KG1 (cell line): ENCODE data around the gene CCDC97.
"Not testable (repeated sequence)": the region's sequence is repeated elsewhere in the genome, so short reads cannot be mapped to it uniquely, and the experiment has no call there.

Source experiments
- DNase-seq: peaks from one replicate; lab custom pipeline; 2025; lab: John Stamatoyannopoulos, UW

Gene CCDC97

DNA sequence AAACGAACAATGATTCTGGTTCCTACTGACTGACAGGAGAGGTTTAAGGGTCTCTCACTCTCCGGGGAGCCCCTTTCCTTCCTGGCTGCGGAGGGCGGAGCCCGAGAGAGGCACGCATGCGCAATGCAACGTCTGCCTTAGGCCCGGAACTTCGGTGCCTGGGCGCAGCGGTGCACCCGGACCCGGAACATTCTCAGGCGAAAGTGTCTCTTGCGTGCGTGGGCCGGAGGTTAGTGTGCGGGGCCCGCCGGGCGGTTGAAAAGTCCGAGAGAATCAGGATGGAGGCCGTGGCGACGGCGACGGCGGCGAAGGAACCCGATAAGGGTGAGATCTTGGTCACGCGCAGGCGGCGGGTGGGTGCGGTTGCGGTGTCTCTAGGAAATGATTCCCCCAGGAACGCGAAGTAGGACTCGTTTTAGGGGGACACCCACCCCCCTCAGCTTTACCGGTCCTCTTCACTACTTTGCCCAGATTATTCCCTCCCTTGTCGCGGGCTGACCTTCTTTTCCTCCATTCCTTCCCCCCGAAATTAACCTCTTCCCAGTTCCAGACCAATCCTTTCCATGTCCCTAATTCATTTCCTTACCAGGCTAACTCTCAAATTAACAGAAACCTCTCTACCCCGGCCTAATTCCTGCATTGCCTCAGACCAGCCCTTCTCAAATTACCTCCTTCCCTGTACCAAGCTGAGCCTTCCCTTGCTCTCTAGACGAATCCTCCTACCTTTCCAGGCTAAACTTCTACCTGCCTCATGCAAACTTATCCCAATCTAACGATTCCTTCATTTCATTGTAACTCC is at the start of gene CCDC97:
Gene CCDC97, plus strand, starts transcription at position 140 of the 799 bp plus-strand sequence. Its CDS starts 139 bp downstream, at position 279.
- DNase-seq, result peak; percentile 81

DNA sequence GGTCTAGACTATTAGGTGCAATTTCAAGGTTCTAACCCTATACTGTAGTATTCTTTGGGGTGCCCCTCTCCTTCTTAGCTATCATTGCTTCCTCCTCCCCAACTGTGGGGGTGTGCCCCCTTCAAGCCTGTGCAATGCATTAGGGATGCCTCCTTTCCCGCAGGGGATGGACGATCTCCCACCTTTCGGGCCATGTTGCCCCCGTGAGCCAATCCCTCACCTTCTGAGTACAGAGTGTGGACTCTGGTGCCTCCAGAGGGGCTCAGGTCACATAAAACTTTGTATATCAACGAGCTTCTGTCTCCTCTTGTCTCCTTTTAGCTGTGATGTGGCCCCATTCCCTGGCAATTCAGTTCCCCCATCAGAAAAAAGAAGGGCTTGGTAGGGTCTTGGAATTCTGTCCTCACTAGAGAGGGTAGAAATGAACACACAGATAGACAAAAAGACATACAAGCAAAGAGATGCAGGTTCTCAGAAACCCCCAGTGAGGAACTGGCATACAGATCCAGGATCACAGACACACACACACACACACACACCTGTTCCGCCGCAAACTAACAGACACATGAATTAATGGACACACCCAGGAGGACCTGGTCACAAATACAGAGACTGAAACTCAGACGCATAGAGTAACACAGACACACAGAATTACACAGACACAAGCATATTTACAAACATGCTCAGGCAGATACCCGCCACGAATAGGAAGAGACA is 48.3 kb upstream of the CCDC97 start:
- DNase-seq, result peak; percentile 16

DNA sequence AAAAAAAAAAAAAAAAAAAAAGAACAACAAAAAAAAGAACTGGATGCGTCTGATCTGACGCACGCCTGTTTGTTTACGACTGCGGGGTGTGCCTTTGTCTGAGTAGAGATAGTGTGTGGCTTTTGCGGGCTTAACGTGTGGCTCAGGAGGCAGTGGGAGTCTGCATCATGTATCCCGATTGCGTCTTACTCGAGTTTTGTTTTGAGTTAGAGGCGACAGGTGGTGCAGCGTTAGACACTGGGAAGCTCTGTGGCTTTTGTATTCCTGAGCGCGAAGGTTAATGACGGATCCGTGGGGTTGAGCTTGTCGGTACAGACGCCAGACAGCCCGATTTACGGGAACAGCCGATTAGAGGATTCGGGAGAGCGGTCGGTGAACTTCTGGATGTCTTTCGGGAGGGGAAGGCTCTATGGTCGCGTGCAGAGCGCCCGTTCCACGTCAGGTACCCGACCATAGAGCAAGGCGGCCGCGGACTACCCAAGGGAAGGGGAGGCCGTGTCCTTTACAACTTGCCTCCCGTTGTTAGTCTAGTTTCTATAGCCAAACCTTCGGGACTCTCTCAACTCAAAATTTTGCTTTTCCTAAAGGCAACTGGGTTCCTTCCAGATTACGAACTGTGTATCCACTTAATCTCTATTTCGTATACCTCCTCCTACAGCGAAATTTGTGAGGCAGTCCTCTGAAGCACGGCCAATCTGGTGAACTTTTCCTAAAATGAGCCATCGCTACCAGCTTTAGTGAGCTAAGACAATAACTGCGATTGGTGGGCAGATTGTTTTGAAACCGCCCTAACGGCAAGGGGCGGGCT is 46.7 kb upstream of the CCDC97 start:
- DNase-seq, result no peak

DNA sequence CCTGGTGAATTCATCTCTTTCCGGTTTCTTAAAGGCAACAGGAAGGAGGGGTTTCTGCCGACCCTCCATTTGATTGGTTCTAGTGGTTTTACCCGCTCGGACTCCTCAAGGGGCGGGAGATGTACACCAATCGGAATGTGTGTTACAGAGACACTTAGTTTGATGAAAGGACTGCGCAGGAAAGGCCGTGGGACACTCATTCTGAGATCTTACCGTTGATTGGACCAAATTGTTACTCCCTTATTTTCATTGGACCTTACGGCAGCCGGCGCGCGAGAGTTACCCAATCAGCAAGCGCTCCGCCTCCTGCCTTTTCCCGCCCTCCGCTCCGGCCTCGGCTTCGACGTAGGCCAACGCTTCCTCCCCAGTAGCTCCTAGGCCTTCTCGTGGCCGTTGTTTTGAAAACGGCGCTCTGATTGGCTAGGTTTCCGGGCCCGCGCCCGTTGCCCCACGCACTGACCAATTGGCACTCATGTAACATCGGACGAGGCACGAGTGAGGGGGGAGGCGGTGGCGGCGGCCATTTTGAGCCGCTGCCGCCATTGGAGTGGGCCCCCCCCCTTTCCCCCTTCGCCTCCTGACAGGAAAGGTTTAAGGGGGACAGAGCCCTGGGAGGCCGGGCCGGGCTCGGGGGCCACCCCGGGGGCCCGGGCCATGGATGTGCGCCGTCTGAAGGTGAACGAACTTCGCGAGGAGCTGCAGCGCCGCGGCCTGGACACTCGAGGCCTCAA is 46.0 kb upstream of the CCDC97 start, which contains the start of gene HNRNPUL1:
Gene HNRNPUL1, plus strand, starts transcription at position 523 of the 731 bp plus-strand sequence. Its CDS starts 132 bp downstream, at position 655.
- peak; percentile 98 for DNase-seq

DNA sequence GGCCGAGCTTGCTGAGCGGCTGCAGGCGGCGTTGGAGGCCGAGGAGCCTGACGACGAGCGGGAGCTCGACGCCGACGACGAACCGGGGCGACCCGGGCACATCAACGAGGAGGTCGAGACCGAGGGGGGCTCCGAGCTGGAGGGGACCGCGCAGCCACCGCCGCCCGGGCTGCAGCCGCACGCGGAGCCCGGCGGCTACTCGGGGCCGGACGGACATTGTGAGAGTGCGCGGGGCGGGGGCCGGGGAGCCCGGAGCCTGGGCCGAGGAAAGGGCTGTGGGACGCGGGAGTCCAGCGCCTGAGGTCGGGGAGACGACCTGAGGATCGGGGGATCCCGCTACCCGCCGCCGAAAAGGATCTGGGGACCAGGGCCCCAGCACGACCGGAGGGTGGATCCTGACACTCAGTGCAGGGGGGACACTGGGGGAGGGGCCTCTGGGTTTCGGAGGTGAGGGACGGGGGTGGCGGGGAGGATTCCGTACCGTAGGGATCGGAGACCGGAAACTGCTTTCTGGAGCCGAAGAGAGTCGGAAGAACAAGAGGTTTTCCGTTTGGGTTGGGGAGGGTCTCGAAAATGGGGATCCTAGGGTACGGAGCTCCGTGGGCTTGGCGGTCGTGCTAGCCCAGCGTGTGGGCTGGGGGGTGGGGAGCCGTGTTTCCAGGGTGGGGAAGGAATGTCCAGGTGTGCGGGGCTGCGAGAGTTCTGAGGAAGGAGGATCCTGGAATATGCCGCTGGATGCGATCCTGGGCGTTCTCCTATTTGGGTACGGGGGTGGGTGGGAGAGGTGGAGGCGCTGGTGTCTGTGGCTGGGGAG is 45.2 kb upstream of the CCDC97 start:
- no peak for DNase-seq

DNA sequence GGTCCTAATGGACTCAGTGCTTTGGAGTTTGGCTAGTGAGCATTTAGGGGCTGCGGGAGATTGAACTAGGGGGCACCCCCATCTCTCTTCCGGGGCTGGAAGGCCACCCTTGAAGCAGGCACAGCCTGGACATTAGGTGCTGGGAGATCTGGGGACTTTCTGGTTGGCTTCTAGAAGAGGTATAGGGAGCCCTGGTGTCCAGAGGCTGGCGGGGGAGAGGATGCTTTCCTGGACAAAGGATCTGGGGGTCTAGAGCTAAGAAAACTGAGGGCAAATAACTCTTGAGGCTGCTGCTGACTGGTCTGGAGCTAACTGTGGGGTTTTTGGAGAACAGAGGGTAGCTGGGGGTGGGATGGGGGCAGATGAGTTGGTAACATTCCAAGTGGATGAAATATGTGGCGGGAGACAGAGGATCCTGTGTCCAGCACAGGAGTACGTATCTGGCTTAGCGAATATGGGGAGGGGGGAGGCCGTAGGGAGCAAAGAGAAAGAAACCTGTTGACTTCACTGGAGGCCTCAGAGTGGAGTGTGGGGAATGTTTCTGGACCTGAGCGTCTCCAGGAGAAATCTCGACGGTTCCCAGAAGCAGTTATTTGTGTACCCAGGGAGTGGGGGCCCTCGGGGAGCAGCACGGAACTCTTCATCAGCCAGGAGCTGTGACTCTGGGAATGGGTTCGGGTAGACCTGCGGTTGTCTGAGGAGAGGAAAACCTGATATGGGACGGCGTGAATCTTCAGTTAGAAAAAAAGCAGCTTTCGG is 44.4 kb upstream of the CCDC97 start:
- DNase-seq, result no peak

DNA sequence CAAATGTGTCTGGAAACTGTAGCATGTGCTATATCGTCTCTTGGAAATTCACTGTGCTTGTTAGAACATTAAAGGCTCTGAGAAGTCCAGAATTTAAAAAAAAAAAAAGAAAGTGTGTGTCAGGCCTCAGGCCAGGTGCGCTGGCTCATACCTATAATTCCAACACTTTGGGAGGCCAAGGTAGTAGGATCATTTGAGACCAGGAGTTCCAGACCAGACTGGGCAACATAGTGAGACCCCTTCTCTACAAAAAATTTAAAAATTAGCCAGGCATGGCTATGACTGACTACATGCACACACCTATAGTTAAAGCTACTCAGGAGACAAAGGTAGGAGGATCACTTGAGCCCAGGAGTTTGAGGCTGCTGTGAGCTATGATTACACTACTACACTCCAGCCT is 40.9 kb upstream of the CCDC97 start:
- DNase-seq, result no peak

DNA sequence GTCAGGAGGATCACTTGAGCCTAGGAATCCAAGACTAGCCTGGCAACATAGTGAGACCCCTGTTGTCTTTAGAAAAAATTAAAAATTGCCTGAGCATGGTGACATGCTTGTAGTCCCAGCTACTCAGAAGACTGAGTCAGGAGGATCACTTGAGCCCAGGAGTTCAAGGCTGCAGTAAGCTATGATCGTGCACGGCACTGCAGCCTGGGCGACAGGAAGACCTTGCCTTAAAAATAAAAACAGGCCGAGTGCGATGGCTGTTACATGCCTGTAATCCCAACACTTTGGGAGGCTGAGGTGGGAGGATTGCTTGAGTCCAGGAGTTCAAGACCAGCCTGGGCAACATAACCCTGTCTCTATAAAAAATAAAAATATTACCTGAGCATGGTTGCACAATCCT is 40.4 kb upstream of the CCDC97 start:
- no peak for DNase-seq

DNA sequence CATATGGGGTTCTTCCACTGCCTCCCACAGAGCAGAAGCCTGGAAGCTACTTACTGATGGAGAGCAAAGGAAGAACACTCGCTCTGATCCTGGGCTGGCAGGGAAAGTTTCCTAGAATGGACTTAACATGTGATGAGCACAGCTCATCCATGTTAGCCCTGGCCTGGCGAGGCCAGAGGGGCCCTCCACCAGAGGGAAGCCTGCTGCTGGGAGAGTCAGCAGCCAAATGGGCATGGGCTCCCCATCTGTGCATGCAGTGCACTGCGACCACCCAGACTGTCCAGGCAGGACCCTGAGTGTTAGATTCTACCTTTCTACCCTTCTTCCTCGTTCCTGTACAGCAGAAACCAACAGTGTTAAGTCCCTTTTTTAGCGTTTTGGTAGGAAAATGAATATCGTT is 36.9 kb upstream of the CCDC97 start:
- DNase-seq, result no peak

DNA sequence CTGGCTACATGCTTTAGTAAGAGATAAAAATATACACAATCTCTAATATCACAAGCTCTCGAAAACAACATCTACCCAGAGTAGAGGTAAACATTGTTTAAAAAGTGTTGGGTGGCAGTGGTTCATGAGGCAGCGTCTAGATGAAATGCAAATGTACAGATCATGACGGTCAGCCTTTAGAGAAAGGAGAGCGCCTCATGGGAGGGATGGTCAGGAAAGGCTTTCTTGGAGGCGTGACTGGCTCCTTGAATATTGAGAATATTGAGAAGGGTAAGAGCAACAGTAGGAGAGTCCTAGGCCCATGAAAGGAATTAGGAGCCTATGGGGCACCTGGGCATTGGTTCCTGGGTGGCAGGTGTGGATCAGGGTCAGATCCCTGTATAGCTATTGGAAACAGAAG is 35.2 kb upstream of the CCDC97 start:
- DNase-seq, result no peak

DNA sequence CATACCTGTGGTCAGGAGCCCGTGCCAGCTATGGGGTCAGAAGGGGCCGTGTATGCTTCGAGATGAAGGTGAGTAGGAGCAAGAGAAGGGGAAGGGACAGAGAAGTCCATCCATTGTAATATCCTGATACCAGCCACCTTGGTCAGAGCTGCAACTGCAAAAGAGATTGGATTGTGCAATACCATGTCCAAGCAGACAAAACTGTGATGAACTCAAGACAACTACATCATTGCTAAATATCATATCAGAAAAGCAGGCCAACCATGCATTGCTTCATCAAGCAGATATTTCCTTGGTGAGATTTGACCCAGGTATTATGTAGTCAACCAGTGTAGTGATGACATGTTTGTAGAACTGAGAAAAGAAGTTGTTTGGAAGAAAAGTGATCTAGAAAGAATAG is 33.7 kb upstream of the CCDC97 start:
- DNase-seq, result no peak

DNA sequence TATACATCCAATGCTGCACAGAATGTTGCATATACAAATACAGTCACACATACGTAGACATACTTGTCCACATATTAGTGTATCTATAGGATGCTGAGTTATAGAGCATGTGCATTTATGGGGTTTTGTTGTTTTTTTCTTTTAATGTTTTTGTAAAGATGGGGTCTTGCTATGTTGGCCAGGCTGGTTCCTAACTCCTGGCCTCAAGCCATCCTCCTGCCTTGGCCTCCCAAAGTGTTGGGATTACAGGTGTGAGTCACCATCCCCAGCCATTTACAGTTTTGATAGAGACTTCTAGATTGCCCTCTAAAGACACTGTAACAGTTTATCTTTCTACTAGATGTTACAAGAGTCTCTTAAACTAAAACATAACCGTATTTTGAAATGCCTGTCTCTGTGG is 31.5 kb upstream of the CCDC97 start:
- no peak for DNase-seq

DNA sequence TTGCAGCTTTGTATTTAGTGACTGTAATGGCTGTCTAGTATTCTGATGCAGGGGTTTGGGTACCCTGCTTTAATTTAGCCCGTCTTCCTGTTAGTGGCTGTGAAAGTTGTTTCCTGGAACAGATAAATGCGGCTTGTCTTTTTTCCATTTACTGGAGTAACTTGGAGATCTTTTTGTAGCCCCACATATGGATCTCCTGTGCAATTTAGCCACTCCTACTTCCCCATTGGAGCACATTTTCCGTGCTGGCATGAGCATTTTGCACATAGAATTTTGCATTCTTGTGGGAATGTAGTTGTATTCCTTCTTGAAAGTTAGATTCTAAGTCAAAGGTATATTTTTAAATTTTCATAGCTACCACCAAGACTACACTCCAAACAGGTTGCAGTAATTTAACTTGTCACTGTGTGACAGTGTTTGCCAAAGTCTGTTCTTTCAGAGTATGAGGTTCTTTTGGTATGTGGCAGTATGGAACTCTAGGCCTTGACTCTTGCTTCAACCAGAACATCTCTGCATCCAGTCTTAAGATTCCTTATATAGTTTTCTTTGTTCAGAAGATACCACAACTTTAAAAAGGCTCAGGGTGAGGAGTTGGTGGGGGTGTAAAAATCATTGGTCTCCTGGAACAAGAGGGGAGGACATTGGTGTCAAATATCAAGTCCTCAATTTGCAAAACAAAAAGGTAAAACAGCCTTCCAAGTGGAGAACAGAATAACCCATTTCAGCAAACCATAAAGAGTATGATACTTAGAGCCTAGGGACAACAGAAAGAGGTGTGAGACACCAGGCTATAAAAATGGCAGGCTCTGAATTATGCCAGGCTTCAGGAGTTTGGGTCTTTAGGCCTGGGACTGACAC is 21.1 kb upstream of the CCDC97 start:
- no peak for DNase-seq

DNA sequence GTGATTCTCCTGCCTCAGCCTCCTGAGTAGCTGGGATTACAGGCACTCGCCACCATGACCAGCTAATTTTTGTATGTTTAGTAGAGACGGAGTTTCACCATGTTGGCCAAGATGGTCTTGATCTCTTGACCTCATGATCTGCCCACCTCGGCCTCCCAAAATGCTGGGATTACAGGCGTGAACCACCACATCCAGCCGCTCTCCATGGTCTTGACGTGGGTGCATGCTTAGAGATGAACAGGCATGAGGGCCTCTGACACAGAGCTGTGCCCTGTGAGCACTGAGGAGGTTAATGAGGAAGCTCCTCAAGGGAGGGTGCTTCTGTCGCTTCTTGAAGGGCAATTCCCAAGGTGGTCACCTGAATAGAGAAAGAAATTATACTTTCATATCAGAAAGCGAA is 20.2 kb upstream of the CCDC97 start:
- not testable (repeated sequence) for DNase-seq

DNA sequence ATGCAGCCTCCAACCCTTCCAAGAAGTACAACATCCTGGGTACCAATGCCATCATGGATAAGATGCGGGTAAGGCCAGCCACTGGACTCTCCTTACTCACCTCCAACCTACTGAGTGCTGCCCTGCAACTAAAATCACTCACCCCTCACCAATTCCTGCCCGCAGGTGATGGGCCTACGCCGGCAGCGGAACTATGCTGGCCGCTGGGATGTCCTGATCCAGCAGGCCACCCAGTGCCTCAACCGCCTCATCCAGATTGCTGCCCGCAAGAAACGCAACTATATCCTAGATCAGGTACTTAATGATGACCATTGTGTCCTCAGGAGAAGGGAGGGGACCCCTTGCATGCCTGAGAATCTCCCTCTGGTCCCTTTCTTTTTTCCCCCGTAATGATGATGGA is 15.6 kb upstream of the CCDC97 start:
- DNase-seq, result no peak

DNA sequence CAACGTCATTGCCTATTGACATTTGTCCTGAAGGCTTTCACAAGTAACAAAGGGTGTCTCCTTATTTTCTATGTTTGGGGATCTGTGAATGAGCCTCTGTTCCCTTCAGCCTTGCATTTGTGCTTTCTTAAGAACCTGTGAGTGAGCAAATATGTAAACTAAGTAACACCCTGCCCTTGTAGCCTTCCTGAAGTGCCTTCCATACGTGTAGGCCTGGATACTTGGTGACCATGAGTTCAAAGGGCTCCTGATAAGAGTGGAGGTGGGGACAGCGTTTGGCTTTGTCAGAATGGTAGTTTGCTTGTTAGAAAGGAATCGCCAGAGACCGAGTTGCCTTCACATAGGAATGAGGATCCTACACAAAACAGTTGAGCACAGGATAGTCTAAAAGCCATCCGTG is 14.5 kb upstream of the CCDC97 start:
- no peak for DNase-seq

DNA sequence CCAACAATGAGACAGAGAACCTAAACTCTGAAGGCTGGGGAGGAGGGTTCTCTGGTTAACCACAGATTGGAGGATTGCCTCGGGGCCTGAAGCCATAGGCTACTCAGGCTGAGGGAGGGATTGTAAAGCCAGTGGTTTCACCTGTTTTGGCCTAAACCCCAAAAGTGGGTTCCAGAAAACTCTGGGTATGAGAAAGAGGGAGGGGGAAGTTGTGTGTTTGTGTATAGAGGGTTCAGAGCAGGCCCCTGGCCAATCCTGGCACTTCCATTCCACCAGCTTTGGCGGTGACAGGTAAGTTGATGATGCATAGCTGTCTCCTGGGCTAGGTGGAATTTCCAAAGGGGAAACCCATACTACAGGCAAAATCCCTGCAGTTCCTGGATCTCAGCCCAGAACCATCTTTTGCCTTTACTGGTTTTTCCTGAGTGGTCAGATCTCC is 13.5 kb upstream of the CCDC97 start:
- DNase-seq, result no peak

DNA sequence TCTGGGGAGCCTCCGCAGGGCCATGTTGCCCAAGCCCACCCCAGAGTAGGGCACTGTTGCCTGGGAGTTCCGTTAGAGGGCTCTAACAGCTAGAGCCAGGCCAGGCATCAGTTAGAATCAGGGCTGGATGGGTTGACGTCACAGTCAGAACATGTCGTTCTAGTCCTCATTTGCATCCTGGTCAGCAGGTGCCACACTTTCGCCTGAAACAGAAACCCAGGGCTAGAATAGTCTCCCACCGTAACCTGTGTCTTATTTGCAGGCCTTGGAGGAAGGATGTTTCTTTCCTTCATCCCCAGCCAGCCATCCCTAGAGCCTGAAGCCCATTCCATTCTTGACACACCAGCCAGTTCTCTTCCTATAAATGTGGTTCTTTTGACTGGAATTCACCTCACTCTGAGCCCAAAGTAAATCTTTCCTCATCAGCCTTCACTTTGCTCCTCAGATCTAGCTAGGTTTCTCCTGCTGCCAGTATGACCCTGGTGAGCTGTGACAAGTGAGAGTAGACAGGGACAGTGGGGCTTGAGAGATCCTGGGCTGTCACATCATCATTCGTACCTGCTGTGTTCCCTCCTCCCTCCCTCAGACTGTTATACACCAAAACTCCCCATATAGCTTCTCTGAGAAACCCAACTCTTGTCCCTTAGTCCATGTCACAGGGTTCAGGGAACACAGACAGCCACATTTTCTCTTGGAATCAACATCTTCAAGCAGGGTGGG is 12.2 kb upstream of the CCDC97 start:
- no peak for DNase-seq
